Parathyroid adenoma (tissue), 2 donors: ENCODE results near the gene PIM2.

Experiments
- H2AFZ ChIP-seq: fragments of 300-600 bp; sonication (generic); one replicate; pipeline ENCODE4 v1.7.0; 2017; ENCODE audit warnings: antibody characterized with exemption, mild to moderate bottlenecking
- H3K27ac ChIP-seq: fragments of 300-600 bp; sonication (generic); one replicate; pipeline ENCODE4 v1.7.0; 2017
- H3K27me3 ChIP-seq: fragments of 300-600 bp; sonication (generic); one replicate; pipeline ENCODE4 v1.7.0; 2017; ENCODE audit warnings: low read length; ENCODE audit not compliant: control insufficient read depth, insufficient read depth
- H3K36me3 ChIP-seq: fragments of 300-600 bp; sonication (generic); one replicate; pipeline ENCODE4 v1.7.0; 2017; ENCODE audit warnings: low read length; ENCODE audit not compliant: control insufficient read depth, insufficient read depth
- H3K4me1 ChIP-seq: fragments of 300-600 bp; sonication (generic); one replicate; pipeline ENCODE4 v1.7.0; 2017; ENCODE audit warnings: control low read depth
- H3K4me2 ChIP-seq: fragments of 300-600 bp; sonication (generic); one replicate; pipeline ENCODE4 v1.7.0; 2017; ENCODE audit warnings: low read length
- H3K4me3 ChIP-seq: fragments of 300-600 bp; sonication (generic); one replicate; pipeline ENCODE4 v1.7.0; 2017; ENCODE audit warnings: low read depth, low read length
- H3K79me2 ChIP-seq: fragments of 300-600 bp; sonication (generic); one replicate; pipeline ENCODE4 v1.7.0; 2017; ENCODE audit warnings: control low read depth
- H3K9ac ChIP-seq: fragments of 300-600 bp; sonication (generic); one replicate; pipeline ENCODE4 v1.7.0; 2017; ENCODE audit warnings: mild to moderate bottlenecking
- H3K9me3 ChIP-seq: fragments of 300-600 bp; sonication (generic); one replicate; pipeline ENCODE4 v1.7.0; 2017; ENCODE audit warnings: low read length; ENCODE audit not compliant: control insufficient read depth
- TF ChIP-seq, protein P1 (sequence below): fragments of 300-600 bp; sonication (generic); IDR thresholded peaks from one replicate; pipeline ENCODE4 v1.7.0; 2017; ENCODE audit warnings: antibody characterized with exemption, mild to moderate bottlenecking
- donor health status: primary hyperparathyroidism.

PIM2 gene

DNA sequence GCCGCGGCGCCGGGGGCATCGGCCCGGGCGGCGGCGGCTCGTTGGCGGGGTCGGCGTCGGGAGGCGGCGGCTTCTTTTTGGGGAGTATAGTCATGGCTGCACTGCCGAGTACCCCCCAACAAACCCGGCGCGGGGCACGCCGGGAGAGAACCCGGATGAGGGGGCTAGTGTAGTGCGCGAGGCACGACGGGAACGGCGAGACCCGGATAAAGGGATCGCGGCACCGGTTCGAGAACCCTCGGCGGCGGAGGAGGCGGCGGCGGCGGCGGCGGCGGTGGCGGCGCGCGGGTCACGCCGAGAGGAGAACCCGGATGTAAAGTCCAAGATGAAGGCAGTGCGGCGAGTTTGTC is 38.6 kb upstream of the PIM2 start, which contains the start of gene OTUD5:
TSS of gene OTUD5 (minus strand) at position 131 of the 350 bp plus-strand sequence. CDS start at position 94, 37 bp downstream.
- peaks cover 14% of the 10 kb centered on the region for H3K4me1 ChIP-seq
- H3K79me2 ChIP-seq, result peaks cover 34% of the 10 kb centered on the region
- H3K27ac ChIP-seq, result peak within 1 kb of the TSS; percentile 98
- H3K9me3 ChIP-seq, result no peaks in the 10 kb centered on the region
- H3K36me3 ChIP-seq, result no peaks in the 10 kb centered on the region
- peak within 1 kb of the TSS; percentile 43 for H2AFZ ChIP-seq
- peak within 1 kb of the TSS; percentile 88 for H3K4me3 ChIP-seq
- H3K27me3 ChIP-seq, result no peaks in the 10 kb centered on the region
- H3K9ac ChIP-seq, result no peak within 1 kb of the TSS
- TF ChIP-seq, protein P1, sequence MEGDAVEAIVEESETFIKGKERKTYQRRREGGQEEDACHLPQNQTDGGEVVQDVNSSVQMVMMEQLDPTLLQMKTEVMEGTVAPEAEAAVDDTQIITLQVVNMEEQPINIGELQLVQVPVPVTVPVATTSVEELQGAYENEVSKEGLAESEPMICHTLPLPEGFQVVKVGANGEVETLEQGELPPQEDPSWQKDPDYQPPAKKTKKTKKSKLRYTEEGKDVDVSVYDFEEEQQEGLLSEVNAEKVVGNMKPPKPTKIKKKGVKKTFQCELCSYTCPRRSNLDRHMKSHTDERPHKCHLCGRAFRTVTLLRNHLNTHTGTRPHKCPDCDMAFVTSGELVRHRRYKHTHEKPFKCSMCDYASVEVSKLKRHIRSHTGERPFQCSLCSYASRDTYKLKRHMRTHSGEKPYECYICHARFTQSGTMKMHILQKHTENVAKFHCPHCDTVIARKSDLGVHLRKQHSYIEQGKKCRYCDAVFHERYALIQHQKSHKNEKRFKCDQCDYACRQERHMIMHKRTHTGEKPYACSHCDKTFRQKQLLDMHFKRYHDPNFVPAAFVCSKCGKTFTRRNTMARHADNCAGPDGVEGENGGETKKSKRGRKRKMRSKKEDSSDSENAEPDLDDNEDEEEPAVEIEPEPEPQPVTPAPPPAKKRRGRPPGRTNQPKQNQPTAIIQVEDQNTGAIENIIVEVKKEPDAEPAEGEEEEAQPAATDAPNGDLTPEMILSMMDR, result no peak
- H3K4me2 ChIP-seq, result peak within 1 kb of the TSS; percentile 85

DNA sequence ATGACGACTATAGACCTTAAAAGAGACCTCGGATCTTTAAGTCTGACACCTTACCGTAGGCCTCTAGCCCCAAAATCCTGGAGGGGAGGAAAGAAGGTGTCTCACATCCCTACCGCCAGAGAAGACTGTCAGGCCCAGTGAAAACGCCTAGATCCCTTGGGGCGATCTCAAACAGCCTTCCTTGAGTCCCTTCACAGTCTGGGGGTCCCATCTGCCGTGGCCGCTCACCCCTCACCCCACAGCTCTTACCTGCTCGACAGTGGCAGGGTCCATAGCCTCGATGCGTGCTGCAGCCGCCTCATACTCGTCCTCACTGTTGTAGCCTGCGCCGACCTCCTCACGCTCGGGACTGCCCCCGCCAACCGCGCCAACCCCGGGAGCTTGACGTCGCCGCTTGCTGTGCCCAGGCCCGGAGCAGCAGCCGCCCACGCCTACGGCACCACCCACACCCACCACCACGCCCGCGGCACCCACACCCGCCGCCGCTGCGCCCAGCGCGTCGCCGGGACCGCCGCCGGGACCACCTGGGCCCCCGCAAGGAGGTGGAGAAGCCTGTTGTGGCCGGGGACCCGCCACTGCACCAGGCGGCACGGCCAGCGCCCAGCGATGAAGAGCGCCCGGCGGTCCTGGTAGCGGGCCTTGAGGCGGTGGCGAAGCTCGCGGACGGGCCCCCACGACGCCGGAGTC is 38.0 kb upstream of the PIM2 start:
- Histone ChIP-seq H3K36me3 (no peaks in the 10 kb centered on the region), H3K27ac (peak overlapping the region; percentile 69), H3K79me2 (peaks cover 34% of the 10 kb centered on the region), H3K4me1 (peaks cover 12% of the 10 kb centered on the region), H3K4me3 (peak overlapping the region; percentile 56), H3K27me3 (no peaks in the 10 kb centered on the region), H2AFZ (no peak overlapping the region), H3K9ac (no peak overlapping the region), H3K9me3 (no peaks in the 10 kb centered on the region), H3K4me2 (peak overlapping the region; percentile 54)
- TF ChIP-seq, protein P1, result no peak

DNA sequence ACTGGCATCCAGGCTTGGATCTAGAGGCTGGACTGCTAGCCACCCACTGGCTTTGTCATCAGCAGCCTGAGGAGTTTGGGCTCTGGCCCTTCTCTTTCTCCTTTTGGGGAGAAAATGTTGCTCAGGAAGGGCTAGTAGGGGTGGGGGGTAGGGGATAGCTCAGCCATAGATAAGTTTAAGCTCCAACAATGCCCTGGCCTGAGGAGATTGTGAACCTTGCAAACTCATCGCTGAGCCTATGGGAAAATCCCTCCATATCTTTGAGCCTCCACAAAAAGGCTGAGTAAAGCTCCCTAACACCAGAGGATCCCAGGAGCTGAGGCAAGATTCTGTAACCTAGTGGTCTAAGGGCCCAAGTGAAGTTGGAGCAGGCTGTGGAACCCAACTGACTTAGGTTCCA is 29.8 kb upstream of the PIM2 start:
- no peak overlapping the region for H2AFZ ChIP-seq
- TF ChIP-seq, protein P1, result no peak
- H3K27ac ChIP-seq, result no peak overlapping the region
- no peaks in the 10 kb centered on the region for H3K4me1 ChIP-seq
- no peak overlapping the region for H3K4me3 ChIP-seq
- no peaks in the 10 kb centered on the region for H3K36me3 ChIP-seq
- H3K79me2 ChIP-seq, result peaks cover 27% of the 10 kb centered on the region
- no peak overlapping the region for H3K4me2 ChIP-seq
- H3K27me3 ChIP-seq, result no peaks in the 10 kb centered on the region
- H3K9me3 ChIP-seq, result no peaks in the 10 kb centered on the region
- H3K9ac ChIP-seq, result no peak overlapping the region

DNA sequence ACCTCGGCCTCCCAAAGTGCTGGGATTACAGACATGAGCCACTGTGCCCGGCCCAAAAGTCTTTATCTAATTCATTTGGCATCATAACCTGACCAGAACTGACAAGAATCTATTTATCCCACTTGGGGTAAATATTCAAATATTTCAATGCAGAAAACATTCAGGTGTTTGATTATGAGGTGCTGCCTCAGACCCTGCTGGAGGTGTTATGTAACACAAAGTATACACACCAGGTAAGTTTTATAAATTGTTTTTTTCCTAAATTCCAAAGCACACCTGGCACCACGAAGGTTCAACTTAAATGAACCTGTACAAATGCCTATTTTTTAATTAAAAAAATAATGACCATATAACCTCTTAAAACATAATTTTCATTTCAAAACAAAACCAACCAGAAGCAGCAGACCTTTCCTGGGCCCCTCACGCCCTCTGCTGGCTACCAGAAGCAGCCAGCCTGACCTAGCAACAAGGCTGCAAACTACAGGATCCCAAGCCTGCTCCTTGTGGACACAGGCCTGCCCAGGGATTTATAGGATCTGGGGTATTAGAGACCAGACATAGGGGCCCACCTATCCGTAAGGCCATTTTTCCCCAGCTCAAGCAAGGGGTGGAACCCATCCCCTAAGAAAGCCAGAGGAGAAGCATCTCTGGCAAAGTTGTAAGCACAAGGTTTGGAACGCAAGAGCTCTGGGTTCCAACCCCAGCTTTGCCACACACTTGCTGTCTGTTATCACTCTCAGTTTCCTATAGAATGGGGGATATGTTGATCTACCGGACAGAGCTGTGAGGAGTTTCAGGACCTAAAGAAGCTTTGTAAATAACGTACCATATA is 26.9 kb upstream of the PIM2 start:
- no peaks in the 10 kb centered on the region for H3K36me3 ChIP-seq
- H3K4me3 ChIP-seq, result no peak overlapping the region
- H2AFZ ChIP-seq, result no peak overlapping the region
- no peak overlapping the region for H3K27ac ChIP-seq
- H3K27me3 ChIP-seq, result no peaks in the 10 kb centered on the region
- H3K79me2 ChIP-seq, result peaks cover 32% of the 10 kb centered on the region
- H3K4me1 ChIP-seq, result no peaks in the 10 kb centered on the region
- no peak overlapping the region for H3K4me2 ChIP-seq
- no peaks in the 10 kb centered on the region for H3K9me3 ChIP-seq
- TF ChIP-seq, protein P1, result peak; percentile 72
- H3K9ac ChIP-seq, result no peak overlapping the region
